HG03097 (cell line): ENCODE results near the gene SSR4.

Source experiments
- ATAC-seq: cut with Tn5 transposase; IDR thresholded peaks from one replicate; pipeline ENCODE4 v1.9.1; 2021; ENCODE audit not compliant: unreplicated experiment, low FRiP score

SSR4 gene

DNA sequence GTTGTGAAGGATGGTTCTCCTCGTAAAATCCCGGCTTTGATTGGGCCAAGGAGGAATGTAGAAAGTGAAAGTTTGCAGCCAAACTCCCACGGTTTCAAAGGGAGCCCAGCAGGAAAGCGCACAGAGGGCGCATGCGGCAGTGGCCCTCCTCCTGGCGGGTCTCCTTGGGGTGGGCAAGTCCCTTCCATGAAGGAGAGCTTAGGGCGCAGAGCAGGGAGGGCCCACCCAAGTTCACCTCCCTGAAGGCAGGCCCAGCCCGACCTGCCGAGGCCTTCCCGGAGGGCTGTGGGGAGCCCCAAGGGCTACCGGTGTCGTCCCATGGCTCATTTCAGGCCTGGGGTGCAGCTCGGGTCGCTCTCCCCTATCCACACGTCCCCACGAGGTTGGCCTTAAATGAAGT is 33.8 kb downstream of the SSR4 start:
- no peak for ATAC-seq

DNA sequence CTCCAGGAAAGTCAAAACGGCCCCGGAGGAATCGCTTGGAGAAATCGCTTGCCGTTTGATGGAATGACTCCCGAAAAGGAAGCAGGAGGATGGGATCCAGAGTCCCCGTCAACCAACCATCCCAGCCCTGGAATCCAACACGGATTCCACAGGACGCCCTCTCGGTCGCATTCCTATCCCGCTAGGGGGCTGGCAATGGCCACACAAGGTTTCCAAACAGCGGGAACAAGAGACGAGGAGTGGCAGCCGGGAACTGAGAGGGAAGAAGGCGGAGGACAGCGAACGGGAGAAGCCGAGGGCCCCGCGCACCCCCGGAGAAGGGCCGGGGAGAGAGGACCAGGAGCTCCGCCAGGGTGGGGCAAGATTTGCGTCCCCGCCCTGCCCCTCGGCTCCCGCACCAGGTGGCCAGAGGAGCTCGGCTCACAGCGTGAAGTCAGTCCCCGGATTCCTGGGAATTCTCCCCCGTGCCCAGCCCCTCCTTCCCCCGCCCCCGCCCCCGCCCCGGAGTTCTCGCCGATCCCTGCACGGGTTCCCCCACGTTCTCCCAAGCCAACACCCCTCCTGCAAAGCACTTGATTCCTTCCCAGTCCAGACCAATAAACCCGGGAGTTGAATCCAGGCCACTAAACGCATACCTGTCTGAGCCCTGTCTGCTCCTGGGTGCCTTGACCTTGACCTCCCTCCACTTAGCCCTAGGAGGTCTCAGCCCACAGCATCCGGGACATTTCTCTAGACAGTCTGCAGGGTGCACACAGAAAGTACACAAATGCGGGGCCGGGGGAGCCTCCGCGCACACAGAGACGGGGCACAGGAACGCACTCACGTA is 34.5 kb downstream of the SSR4 start:
- ATAC-seq = no peak

DNA sequence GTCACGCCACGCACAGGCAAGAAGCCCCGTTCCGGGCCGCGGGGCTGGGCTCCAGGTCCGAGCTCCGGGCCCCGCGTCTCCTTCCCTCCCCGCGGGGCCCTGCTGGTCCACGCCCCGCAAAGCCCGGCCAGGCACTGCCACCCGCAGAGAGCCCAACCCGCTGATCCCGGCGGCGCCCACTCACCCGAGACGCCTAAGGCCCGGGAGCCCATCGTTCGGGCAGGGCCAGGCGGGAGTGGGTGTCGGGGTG is 35.0 kb downstream of the SSR4 start:
- no peak for ATAC-seq

DNA sequence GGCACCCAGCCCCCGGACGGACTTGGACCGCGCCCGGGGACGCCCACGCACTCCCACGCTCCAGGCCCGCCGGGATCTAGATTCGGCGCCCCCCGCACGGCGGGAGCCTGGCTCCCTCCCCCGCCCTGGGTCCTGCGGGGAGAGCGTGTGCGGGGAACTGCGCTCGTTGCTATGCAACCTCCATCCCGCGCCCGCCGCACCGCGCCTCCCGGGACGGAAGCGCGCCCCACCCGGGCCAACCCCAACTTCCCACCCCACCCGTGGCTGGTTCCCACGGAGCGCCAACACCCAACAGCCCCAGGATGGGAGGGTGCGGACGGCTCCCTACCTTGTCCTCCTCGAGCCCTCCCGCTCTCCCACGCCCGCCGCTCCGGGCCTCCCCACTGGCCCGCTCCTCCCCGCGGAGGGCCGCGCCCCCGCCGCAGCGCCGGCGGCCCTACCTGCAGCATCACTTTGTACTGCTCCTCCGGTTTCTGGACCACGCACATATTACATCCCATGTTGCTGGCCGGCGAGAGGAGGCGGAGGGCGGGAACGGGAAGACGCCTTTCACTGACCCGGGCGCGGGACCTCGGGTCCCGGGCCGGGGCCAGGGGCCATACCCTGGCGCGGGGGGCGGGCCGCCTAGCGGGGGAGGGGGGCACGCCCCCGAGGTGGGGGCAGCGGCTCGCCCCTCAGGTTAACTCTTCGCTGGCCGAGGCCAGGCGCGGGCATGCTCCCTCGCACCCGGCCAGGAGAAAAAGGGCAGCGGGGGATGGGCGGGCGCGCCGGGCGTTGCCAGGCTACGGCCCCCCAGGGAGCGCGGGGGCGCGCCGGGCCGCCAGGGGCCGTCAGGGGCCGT is 35.6 kb downstream of the SSR4 start, which contains the start of gene PDZD4:
Gene PDZD4, minus strand, starts transcription at position 746 of the 841 bp plus-strand sequence. Its CDS starts 246 bp downstream, at position 500.
- ATAC-seq = no peak

DNA sequence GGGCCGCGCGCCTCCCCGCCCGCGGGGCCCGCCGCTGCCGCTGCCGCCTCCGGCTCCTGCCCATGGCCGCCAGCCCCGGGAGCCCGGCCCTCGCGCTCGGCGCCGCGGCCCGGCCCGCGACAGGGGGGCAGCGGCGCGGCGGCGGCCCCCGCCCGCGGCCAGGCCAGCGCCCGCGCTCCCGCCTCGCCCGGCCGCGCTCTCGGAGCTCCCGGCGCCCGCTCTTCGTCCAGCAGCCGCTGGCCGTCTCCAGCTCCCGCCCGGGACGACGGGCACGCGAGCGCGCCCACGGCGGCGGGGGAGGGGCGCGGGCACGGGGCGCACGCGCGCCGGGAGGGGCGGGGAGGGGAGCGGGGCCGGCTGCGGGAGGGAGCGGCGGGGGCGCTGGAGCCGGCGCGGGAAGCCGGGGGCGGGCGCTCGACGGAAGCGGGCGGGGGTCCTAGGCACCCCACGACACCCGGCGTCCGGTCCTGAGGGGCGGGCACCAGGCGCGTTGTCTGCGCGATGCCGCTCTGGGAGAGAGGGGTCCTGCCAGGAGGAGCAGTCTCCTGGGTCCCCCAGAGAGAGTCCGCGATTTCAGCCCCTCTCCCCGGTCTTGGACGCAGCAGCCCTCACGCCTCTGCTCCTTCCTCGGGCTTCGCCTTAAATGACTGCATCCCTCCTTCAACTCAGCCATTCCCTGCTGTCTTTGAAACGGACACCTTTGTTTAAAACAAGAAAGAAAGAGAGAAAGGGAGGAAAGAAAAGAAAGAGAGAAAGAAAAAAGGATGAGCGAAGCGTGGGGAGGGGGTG is 36.4 kb downstream of the SSR4 start:
- ATAC-seq = no peak

DNA sequence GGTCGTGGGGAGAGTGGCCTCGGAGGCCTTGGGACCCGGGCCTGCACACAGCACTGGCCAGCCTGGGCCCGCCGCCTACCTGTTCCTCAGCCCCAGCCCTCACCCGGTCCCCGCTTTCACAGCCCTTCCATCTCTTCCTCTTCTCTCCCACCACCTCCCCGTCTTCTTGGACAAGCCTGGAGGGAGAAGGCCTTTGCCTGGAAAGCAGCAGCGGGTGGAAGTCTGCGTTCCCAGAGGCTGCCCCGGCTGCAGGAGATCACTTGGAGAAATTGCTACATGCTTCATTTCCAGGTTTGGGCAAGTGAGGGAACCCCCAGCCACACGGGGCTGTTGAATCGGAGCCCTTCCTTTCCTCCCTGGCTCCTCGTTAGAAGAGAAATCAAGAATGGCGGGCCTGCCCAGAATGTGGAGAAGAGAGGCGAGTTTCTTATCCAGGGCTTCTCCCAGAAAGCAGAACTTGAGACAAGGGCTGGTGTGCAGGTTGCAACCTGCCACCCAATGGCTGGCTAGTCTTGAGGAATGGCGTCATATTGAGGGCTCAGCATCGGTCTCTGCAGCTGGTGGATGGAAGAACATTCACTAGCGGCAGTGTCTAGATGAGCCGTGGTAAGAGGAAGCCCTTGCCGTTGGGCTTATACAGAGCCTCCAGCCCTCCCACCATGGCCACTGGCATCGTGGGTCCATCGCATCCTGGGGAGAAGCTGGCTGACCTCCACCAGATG is 37.1 kb downstream of the SSR4 start:
- ATAC-seq = no peak

DNA sequence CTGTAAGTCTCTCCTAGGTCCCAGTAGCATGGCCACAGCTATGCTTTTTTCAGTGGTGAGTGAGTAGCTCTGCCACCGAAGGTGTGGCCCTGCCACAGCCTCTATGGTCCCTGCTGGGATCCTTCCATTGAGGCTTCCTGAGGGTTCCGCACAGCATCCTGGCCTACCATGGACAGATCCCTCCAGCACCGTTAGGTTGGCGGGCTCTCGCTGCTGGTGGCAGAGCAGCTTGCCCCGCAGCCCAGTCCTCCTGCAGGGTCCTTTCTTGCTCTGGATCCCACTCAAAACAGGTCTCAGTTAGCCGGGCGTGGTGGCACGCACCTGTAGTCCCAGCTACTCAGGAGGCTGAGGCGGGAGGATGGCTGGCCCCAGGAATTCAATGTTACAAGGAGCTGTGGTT is 38.3 kb downstream of the SSR4 start:
- ATAC-seq = no peak

DNA sequence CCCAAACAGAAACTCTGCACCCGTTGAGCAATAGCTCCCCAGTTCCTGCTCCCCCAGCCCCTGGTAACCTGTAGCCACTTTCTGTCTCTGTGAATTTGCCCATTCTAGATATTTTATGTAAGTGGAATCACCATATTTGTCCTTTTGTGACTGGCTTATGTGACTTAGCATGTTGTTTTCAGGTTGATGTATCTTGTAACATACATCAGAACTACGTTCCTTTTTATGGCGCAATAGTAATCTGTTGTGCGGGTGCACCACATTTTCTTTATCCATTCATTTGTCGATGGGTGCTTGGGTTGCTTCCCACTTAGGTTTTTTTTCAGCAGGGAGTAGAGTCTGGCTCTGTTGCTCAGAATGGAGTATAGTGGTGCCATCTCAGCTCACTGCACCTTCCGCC is 42.5 kb downstream of the SSR4 start:
- no peak for ATAC-seq

DNA sequence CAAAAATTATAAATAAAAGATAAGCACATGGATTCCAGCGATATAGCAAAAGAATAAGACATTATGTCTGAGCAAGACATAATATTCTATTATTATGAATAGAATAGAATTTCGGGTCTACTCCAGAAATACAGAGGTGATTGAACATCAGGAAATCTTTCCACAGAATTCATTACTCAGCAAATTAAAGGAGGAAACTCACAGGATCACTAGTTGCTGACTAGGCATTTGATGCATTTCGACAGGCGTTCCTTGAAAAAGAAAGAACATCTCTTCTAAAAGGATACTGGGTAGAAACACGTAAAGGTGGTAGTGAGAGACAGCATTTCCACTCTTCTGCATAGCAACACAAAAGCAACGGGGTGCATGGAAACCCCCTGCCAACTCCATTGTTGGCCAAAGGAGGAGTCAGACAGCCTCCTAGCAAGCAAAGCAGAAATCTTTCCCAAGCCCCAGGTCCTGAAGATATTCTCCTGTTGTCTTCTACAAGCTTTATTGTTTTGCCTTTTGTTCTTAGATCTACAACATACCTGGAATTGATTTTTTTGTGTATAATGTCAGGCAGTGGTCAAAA is 50.1 kb downstream of the SSR4 start:
- ATAC-seq = no peak

DNA sequence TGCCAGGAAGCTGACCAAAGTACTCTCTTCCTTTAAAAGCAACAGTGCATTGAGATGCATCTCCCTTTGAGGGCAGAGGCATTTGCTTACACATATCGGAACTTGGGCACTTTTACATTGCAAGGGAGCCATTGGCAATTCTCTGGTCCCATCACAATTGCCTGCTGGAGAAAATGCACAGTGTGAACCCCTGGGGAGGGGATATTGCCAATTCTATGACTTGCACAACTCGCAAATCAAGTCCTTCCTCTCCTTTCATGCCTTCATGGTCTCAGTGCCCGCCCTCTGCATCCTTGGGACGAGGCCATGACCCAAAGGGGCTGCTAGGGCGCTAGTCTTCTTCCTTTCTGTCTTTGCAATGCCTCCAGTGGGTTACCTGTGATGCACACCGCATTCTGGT is 50.7 kb downstream of the SSR4 start:
- no peak for ATAC-seq

DNA sequence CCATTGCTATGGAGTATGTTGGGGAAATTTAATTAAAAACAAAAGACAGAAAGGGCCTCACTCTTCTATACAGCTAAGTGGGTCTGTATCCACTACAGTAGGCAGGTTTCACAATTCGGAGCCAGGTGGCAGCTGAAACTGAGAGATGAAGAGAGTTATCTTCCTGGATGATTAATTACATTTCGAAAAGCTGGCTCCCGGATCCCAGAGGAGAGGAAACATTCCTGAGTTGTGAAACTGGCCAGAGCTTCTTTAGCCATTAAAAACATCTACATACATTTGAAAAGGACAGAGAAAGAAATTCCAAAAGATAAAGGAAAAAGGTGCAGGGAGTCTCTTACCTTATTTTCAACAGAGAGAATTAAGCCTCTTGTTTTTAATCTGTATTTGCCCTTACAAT is 51.4 kb downstream of the SSR4 start:
- ATAC-seq = no peak
